ENCODE data around the gene TMEM54.

The TMEM54 gene

GRCh38 chr1:32895325-32896215 is 5.6 kb downstream of the TMEM54 start:
- DNase-seq (ENCODE audit: low read depth), result no peak

- DNase-seq (ENCODE audit: low read depth), result no peak
These were observed 6.5 kb downstream of the TMEM54 start for GRCh38 chr1:32894681-32895080.

- no peak for DNase-seq (ENCODE audit: low read depth)
These were observed 7.1 kb downstream of the TMEM54 start for GRCh38 chr1:32894019-32894600.

- no peak for DNase-seq (ENCODE audit: low read depth)
These were observed 7.8 kb downstream of the TMEM54 start for GRCh38 chr1:32893198-32894018.

GRCh38 chr1:32892368-32893197 is 8.6 kb downstream of the TMEM54 start:
- no peak for DNase-seq (ENCODE audit: low read depth)

GRCh38 chr1:32891630-32892029 is 9.6 kb downstream of the TMEM54 start:
- DNase-seq (ENCODE audit: low read depth), result no peak

- DNase-seq (ENCODE audit: low read depth), result no peak
These were observed 10.0 kb downstream of the TMEM54 start for GRCh38 chr1:32891241-32891570.

- DNase-seq (ENCODE audit: low read depth), result no peak
These were observed 10.5 kb downstream of the TMEM54 start for GRCh38 chr1:32890516-32891240.

- DNase-seq (ENCODE audit: low read depth), result no peak
These were observed 11.4 kb downstream of the TMEM54 start for GRCh38 chr1:32889731-32890278.

GRCh38 chr1:32888677-32889420 is 12.3 kb downstream of the TMEM54 start:
- no peak for DNase-seq (ENCODE audit: low read depth)

- no peak for DNase-seq (ENCODE audit: low read depth)
These were observed 13.1 kb downstream of the TMEM54 start for GRCh38 chr1:32888134-32888533.

- DNase-seq (ENCODE audit: low read depth), result no peak
These were observed 13.6 kb downstream of the TMEM54 start for GRCh38 chr1:32887623-32888022.

GRCh38 chr1:32886828-32887414 is 14.3 kb downstream of the TMEM54 start:
- DNase-seq (ENCODE audit: low read depth), result no peak

- DNase-seq (ENCODE audit: low read depth), result no peak
These were observed 15.0 kb downstream of the TMEM54 start, which contains the start of gene HPCA for GRCh38 chr1:32886004-32886827. Gene HPCA (plus strand): TSS chr1:32886491. CDS start chr1:32888899, 2,408 bp downstream.

GRCh38 chr1:32885676-32886003 is 15.5 kb downstream of the TMEM54 start:
- no peak for DNase-seq (ENCODE audit: low read depth)

GRCh38 chr1:32884726-32885125 is 16.5 kb downstream of the TMEM54 start:
- DNase-seq (ENCODE audit: low read depth), result no peak

GRCh38 chr1:32884032-32884372 is 17.2 kb downstream of the TMEM54 start:
- no peak for DNase-seq (ENCODE audit: low read depth)

- DNase-seq (ENCODE audit: low read depth), result no peak
These were observed 17.7 kb downstream of the TMEM54 start for GRCh38 chr1:32883338-32884031.
